H1 (cell line): ENCODE results near the gene FBN1. TPM values are rescaled to one million over a fixed set of nuclear protein-coding genes. Genes with fewer than 3 reads are reported as not detected.

ENCODE experiments used
- MAX ChIP-seq: IDR thresholded peaks from 2 replicates; pipeline ENCODE4 v1.6.1; 2012; ENCODE audit warnings: inconsistent platforms
- NANOG ChIP-seq: IDR thresholded peaks from 2 replicates; pipeline ENCODE4 v1.6.1; 2011; ENCODE audit warnings: low read length, low read depth, mild to moderate bottlenecking, inconsistent platforms; ENCODE audit not compliant: insufficient read depth, poor library complexity, severe bottlenecking
- SUZ12 ChIP-seq: fragments of 200-600 bp; sonication (generic); IDR thresholded peaks from 2 replicates; pipeline ENCODE4 v1.6.1; 2012; ENCODE audit warnings: mild to moderate bottlenecking, inconsistent platforms, low read length, moderate library complexity, mixed read lengths
- polyA plus RNA-seq, 7 experiments: library from polyadenylated mRNA; depleted of rRNA in 3 of 7; stranded (reverse) in 5 of 7; unstranded in 2 of 7; fragments of >200 nt in 5 of 7; fragments of 200-250 nt in 2 of 7; gene quantifications; 1 replicate in 5 of 7; 2 replicates in 1 of 7; 4 replicates in 1 of 7; pipeline versions ENCODE4 v1.2.1 to v1.2.3, GENCODE V29; 2011 to 2013; ENCODE audit warnings: missing spikeins in 2 of 7, mixed read lengths in 2 of 7
- total RNA-seq: library from RNA; stranded (reverse); fragmentation: NEBNext Ultra II Directional; extraction: Animal tissue kit (Norgen Biotek cat#: 25700); gene quantifications from 2 replicates; pipeline ENCODE4 v1.2.1, GENCODE V29; 2021

FBN1 gene
- total and polyA plus RNA-seq, 2 of the 8 experiments (the other 6 are each of a cell fraction or from before 2014, with no cell fraction given), result 3.0 to 4.0 TPM

DNA sequence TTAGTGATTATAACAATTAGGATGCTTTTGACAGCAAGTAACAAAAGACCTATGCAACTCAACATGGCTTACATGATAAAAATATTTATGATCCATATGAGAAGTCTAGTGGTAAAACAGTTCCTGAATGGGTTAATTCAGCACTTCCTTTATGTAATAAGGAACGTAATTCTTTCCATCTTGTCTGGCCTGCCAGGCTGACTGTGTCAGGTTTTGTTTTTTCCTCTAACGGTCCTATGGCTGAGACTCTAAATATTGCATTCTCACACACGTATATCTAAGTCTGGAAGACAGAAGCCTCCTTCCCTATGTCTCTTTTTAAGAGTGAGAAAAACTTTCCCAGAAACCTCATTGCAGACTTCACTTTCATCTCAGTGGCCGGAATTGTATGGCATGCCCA is 263.6 kb downstream of the FBN1 start (continued):
- no peak for TF ChIP-seq SUZ12
- no peak for TF ChIP-seq NANOG
- TF ChIP-seq MAX, result no peak
